ENCODE results near the gene LRP1B.

- TF ChIP-seq CTCF (IDR thresholded peaks at IDR 0.05) (no peak), POLR2AphosphoS5 (IDR thresholded peaks at IDR 0.05) (no peak), POLR2A (IDR thresholded peaks at IDR 0.05) (no peak)
Observed at GRCh38 chr2:141207036-141207385, 923.8 kb downstream of the LRP1B start.

Data from breast epithelium (tissue), 3 donors.